PC-3 (cell line): ENCODE data around the gene SH3RF3. TPM values are rescaled to one million over a fixed set of nuclear protein-coding genes. Genes with fewer than 3 reads are reported as not detected.

Source experiments
- ATAC-seq: fragments of 200-7000 bp; cut with Tn5 transposase; 2 replicates; pipeline ENCODE4 v1.9.1; 2020; ENCODE audit warnings: mild to moderate bottlenecking, moderate library complexity
- BruUV-seq: library from RNA; stranded (reverse); fragments of 400-500 nt; replicated peaks from 2 replicates; lab custom pipeline; 2021; lab: Mats Ljungman, UMichigan
- CTCF ChIA-PET: fragments of 300-600 bp; sonication (Branson Sonifier 250); formaldehyde crosslinking; loops from one replicate; lab custom pipeline; 2022; ENCODE audit warnings: antibody characterized with exemption; lab: Charles Lee
- POLR2A ChIA-PET: fragments of 300-600 bp; sonication (Branson Sonifier 250); formaldehyde crosslinking; loops from one replicate; lab custom pipeline; 2022; ENCODE audit warnings: antibody characterized with exemption; ENCODE audit not compliant: unreplicated experiment; lab: Charles Lee
- DNase-seq: peaks from one replicate; pipeline ENCODE4 v3.0.0-alpha.2; 2015
- H2AFZ ChIP-seq: fragments of 300-600 bp; sonication (generic); 2 replicates; pipeline ENCODE4 v1.6.0; 2016; ENCODE audit warnings: antibody characterized with exemption, low read length
- H3F3A ChIP-seq: fragments of 300-600 bp; sonication (generic); one replicate; pipeline ENCODE4 v1.6.0; 2017; ENCODE audit warnings: antibody characterized with exemption, low read length, control low read depth, mild to moderate bottlenecking; ENCODE audit not compliant: unreplicated experiment
- H3K27ac ChIP-seq: fragments of 300-600 bp; sonication (generic); 2 replicates; pipeline ENCODE4 v1.5.1; 2016; ENCODE audit warnings: mild to moderate bottlenecking, low read length
- H3K27me3 ChIP-seq: fragments of 300-600 bp; sonication (generic); 2 replicates; pipeline ENCODE4 v1.6.1; 2016; ENCODE audit warnings: low read length, mixed read lengths
- H3K36me3 ChIP-seq: fragments of 300-600 bp; sonication (generic); 2 replicates; pipeline ENCODE4 v1.6.1; 2016; ENCODE audit warnings: low read depth, mixed run types, low read length, mixed read lengths
- H3K4me1 ChIP-seq: fragments of 300-600 bp; sonication (generic); 2 replicates; pipeline ENCODE4 v1.5.1; 2016; ENCODE audit warnings: low read length; ENCODE audit not compliant: insufficient read depth
- H3K4me2 ChIP-seq: fragments of 300-600 bp; sonication (generic); 2 replicates; pipeline ENCODE4 v1.6.0; 2016; ENCODE audit warnings: low read length
- H3K4me3 ChIP-seq: fragments of 300-600 bp; sonication (generic); 2 replicates; pipeline ENCODE4 v1.5.1; 2016; ENCODE audit warnings: mild to moderate bottlenecking, low read length, mixed read lengths
- H3K79me2 ChIP-seq: fragments of 300-600 bp; sonication (generic); 2 replicates; pipeline ENCODE4 v1.6.1; 2017; ENCODE audit warnings: low read length, mixed read lengths
- H3K9ac ChIP-seq: fragments of 300-600 bp; sonication (generic); 2 replicates; pipeline ENCODE4 v1.6.0; 2016; ENCODE audit warnings: mild to moderate bottlenecking, low read length
- H3K9me2 ChIP-seq: fragments of 300-600 bp; sonication (generic); replicated peaks from 2 replicates; pipeline ENCODE4 v1.6.1; 2016; ENCODE audit warnings: mixed run types, low read length, mixed read lengths
- H3K9me3 ChIP-seq: fragments of 300-600 bp; sonication (generic); 2 replicates; pipeline ENCODE4 v1.6.1; 2016; ENCODE audit warnings: low read length, mixed read lengths
- H4K20me1 ChIP-seq: fragments of 300-600 bp; sonication (generic); 2 replicates; pipeline ENCODE4 v1.6.1; 2016; ENCODE audit warnings: low read length, mixed read lengths
- EZH2 ChIP-seq: fragments of 300-600 bp; sonication (generic); IDR thresholded peaks from one replicate; pipeline ENCODE4 v1.6.1; 2017; ENCODE audit warnings: antibody characterized with exemption, mild to moderate bottlenecking, low read length; ENCODE audit not compliant: unreplicated experiment
- EZH2phosphoT487 ChIP-seq: fragments of 300-600 bp; sonication (generic); IDR thresholded peaks from 2 replicates; pipeline ENCODE4 v1.6.1; 2018; ENCODE audit warnings: mild to moderate bottlenecking, antibody characterized with exemption, low read length, borderline replicate concordance
- intact Hi-C: fragments of 100-400 bp; cut with micrococcal nuclease; formaldehyde crosslinking; loops from 2 replicates; pipeline ENCODE4 v1.9.0; 2023
- total RNA-seq: library from RNA; depleted of rRNA; stranded (reverse); fragments of >200 nt; gene quantifications from 2 replicates; pipeline ENCODE4 v1.2.3, GENCODE V29; 2014
- TF ChIP-seq, protein P1 (sequence below): fragments of 300-600 bp; sonication (generic); conservative IDR thresholded peaks from 2 replicates; pipeline ENCODE4 v1.5.1; 2017; ENCODE audit warnings: antibody characterized with exemption, low read depth, mild to moderate bottlenecking, low read length

SH3RF3 gene
- total RNA-seq, 1 experiment from 2014 or later: 11.7 TPM

DNA sequence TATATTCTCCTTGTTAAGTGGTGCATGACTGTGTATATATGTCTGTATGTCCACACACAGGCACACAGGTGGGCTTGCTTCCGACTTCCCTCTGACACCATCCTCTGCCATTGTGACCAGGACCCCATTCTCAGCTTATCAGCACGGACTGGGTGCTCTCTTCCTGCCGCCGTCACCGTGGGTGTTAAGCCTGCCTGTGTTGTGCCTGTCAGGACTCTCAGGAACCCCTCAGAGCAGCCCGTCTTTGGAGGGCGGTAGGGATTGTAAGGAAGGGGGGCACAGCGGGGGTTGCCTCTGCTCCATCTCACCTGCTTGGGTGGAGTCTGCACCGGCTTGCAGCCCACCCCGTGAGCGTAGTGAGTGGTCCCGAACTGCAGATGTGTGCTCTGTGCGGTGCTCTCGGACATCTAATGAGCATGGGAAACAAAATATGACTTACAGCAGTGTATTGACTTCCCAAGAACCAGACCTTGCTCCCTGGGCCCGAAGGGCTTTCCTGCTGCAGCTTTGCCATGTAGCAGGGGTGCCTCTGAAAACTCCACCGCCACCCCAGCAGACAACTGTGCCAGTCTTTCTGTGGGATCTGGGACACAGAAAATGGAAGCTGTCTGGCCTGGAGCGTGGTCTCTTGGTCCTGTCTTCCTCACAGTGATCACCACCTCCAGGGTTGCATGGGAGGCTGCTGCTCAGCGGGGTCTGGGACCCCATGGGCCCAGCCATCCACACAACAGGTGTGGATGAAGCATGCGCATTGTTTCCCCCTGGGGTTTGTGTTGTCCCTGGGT, 58.9 kb downstream of the SH3RF3 start:
- POLR2A ChIA-PET: no interaction called here
- no peak overlapping the region for H3K4me2 ChIP-seq
- TF ChIP-seq, protein P1, sequence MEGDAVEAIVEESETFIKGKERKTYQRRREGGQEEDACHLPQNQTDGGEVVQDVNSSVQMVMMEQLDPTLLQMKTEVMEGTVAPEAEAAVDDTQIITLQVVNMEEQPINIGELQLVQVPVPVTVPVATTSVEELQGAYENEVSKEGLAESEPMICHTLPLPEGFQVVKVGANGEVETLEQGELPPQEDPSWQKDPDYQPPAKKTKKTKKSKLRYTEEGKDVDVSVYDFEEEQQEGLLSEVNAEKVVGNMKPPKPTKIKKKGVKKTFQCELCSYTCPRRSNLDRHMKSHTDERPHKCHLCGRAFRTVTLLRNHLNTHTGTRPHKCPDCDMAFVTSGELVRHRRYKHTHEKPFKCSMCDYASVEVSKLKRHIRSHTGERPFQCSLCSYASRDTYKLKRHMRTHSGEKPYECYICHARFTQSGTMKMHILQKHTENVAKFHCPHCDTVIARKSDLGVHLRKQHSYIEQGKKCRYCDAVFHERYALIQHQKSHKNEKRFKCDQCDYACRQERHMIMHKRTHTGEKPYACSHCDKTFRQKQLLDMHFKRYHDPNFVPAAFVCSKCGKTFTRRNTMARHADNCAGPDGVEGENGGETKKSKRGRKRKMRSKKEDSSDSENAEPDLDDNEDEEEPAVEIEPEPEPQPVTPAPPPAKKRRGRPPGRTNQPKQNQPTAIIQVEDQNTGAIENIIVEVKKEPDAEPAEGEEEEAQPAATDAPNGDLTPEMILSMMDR: no peak
- TF ChIP-seq EZH2 (no peak), EZH2phosphoT487 (no peak)
- H3K9me2 ChIP-seq: no peaks in the 10 kb centered on the region
- no peak overlapping the region for H3K9ac ChIP-seq
- no peaks in the 10 kb centered on the region for H3K36me3 ChIP-seq
- H3K4me1 ChIP-seq: no peaks in the 10 kb centered on the region
- H3K9me3 ChIP-seq: no peaks in the 10 kb centered on the region
- no peaks in the 10 kb centered on the region for H3F3A ChIP-seq
- peaks cover 20% of the 10 kb centered on the region; the same call in 1 of the 2 replicates for H3K79me2 ChIP-seq
- H3K27me3 ChIP-seq: no peaks in the 10 kb centered on the region
- no peak overlapping the region for H2AFZ ChIP-seq
- no peak overlapping the region for H3K27ac ChIP-seq
- no peak; the same call in 1 of the 2 replicates for ATAC-seq
- DNase-seq: no peak
- H4K20me1 ChIP-seq: peaks cover under 1% of the 10 kb centered on the region; the same call in 1 of the 2 replicates
- H3K4me3 ChIP-seq: no peak overlapping the region
- BruUV-seq: no TSS peak
- intact Hi-C loops: no loop called here
- CTCF ChIA-PET: no interaction called here

DNA sequence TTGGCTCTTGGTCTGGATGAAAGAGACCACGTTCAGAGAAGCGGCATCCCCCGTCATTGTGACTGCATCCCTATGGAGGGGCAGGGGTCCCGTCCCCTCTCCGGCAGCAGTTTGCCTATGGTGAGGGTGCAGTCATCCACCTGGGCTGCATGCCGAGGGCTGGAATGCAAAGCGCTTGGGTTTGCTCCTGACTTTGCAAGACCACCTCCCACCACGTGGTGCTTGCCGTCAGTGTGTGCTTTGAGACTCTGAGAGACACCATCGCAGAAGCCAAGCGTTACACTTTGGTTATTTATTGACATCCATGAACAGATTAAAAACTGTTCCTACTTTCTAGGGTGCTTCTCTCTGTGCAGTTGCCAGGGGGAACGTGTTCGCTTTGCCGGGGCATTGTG, 59.5 kb downstream of the SH3RF3 start:
- TF ChIP-seq, protein P1: no peak
- no peak for TF ChIP-seq EZH2phosphoT487
- no peak for TF ChIP-seq EZH2
- ChIA-PET CTCF (no interaction called here), POLR2A (no interaction called here)
- Histone ChIP-seq H3K27ac (no peak overlapping the region), H3F3A (no peaks in the 10 kb centered on the region), H3K4me1 (no peaks in the 10 kb centered on the region), H4K20me1 (peaks cover 5% of the 10 kb centered on the region; the same call in 1 of the 2 replicates), H2AFZ (no peak overlapping the region), H3K9me3 (no peaks in the 10 kb centered on the region), H3K9me2 (no peaks in the 10 kb centered on the region), H3K9ac (no peak overlapping the region), H3K79me2 (peaks cover 21% of the 10 kb centered on the region), H3K36me3 (no peaks in the 10 kb centered on the region), H3K4me2 (no peak overlapping the region), H3K4me3 (no peak overlapping the region), H3K27me3 (no peaks in the 10 kb centered on the region)
- BruUV-seq: no TSS peak
- intact Hi-C loops: no loop called here
- no peak for DNase-seq
- ATAC-seq: no peak

DNA sequence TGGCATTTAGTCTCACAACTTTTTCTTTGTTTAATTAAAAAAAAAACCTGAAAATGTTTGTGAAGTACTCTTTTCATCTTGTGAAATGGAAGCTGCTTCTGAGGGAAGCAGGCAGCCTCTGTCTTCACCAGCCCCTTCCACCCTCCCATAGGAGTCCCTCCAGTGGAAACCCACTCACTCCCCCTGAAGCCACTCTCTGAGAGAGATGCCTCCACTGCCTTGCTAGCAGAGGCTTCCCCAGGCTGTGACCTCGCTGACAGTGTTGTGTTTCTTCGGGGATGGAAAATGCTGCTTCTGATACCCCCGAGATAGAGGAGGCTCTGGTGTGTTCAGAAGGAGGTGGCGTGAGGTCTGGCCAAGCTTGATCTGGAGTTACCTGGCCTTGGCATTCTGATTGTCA, 59.9 kb downstream of the SH3RF3 start:
- no peaks in the 10 kb centered on the region for H3K9me2 ChIP-seq
- H3K36me3 ChIP-seq: no peaks in the 10 kb centered on the region
- H3K4me1 ChIP-seq: no peaks in the 10 kb centered on the region
- no TSS peak for BruUV-seq
- H3K79me2 ChIP-seq: peaks cover 22% of the 10 kb centered on the region
- H4K20me1 ChIP-seq: peaks cover 5% of the 10 kb centered on the region; the same call in 1 of the 2 replicates
- H3K9me3 ChIP-seq: no peaks in the 10 kb centered on the region
- H3K27me3 ChIP-seq: no peaks in the 10 kb centered on the region
- no peak overlapping the region for H3K4me2 ChIP-seq
- H2AFZ ChIP-seq: no peak overlapping the region
- H3K4me3 ChIP-seq: no peak overlapping the region
- H3K9ac ChIP-seq: no peak overlapping the region
- no peak for ATAC-seq
- TF ChIP-seq EZH2 (no peak), EZH2phosphoT487 (no peak)
- TF ChIP-seq, protein P1: no peak
- no peak overlapping the region for H3K27ac ChIP-seq
- intact Hi-C loops: no loop called here
- POLR2A ChIA-PET: no interaction called here
- DNase-seq: no peak
- CTCF ChIA-PET: no interaction called here
- H3F3A ChIP-seq: no peaks in the 10 kb centered on the region
